HG03139 (cell line): Measurements from ENCODE around the gene NDUFV3.
"Not testable (repeated sequence)": the region's sequence is repeated elsewhere in the genome, so short reads cannot be mapped to it uniquely, and the experiment has no call there.

Source experiments
- ATAC-seq: cut with Tn5 transposase; IDR thresholded peaks from one replicate; pipeline ENCODE4 v1.9.1; 2021; ENCODE audit not compliant: unreplicated experiment

Gene NDUFV3

DNA sequence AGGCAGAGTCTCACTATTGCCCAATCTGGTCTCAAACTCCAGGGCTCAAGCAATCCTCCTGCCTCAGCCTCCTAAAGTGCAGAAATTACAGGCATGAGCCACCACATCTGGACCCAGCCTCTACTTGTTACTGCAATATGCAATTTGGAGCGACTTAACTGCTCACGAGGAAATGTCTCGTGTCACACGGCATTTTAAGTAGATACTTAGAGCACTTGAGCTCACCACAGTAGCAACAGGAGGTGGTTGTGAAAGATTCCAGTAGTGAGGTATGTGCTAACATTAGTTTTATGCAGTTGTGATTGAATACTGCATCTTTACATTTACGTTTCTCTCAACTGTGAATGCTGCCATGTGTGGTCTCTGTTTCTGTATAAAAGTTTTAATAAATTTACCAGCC lies 5.8 kb upstream of the NDUFV3 start:
- ATAC-seq = no peak

- ATAC-seq = peak; percentile 2
These were observed 553 bp upstream of the NDUFV3 start for GRCh38 chr21:42892582-42892930.

DNA sequence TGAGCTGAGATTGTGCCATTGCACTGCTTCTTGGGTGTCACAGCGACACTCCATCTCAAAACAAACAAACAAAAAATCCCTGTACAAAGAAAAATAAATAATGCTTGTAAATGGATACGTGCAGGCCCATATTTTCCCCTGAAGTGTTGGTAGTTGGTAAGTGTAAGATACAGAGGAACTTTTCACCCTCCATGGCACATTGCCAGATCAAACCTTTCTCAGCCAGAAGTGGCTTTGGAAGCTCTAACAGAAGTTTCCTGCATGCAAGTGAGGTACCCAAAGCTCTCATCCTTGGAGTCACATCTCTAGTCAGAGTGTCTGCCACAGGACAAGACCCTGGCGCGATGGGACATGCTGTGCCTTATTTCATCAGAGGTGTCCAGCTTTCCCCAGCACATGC lies 7.3 kb downstream of the NDUFV3 start:
- no peak for ATAC-seq

DNA sequence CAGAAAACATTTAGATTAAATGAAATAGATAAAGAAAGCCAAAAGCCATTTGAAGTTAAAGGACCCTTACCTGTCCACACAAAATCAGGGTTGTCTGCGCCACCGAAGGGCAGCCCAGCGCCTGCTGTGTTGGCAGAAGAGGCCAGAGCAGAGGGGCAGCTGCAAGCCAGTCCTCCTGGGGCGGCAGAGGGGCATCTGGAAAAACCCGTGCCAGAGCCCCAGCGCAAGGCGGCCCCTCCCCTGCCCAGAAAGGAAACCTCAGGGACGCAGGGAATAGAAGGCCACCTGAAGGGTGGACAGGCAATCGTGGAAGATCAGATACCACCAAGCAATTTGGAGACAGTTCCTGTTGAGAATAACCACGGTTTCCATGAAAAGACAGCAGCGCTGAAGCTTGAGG lies 10.7 kb downstream of the NDUFV3 start:
- ATAC-seq = no peak

- ATAC-seq = no peak
These were observed 12.1 kb downstream of the NDUFV3 start for GRCh38 chr21:42905195-42905594.

DNA sequence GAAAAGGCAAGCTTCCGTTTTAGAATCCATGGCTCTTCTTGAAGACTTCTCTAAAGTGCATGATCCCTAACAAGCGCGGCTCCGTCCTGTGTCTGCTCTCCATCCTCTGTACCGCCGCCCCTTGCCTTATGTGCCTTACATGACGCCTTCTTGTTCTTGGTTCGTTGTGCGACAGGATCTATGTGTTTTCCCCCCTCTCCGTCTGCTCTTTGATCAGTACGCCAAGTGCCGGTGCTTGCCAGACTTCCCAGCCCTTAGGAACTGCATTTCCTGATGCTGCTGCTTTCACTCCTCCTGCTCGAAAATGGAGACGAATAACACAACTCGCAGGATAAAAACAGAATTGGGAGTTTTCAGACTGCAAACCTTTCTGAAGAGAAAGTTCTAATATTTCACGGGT lies 13.1 kb downstream of the NDUFV3 start:
- ATAC-seq = no peak

DNA sequence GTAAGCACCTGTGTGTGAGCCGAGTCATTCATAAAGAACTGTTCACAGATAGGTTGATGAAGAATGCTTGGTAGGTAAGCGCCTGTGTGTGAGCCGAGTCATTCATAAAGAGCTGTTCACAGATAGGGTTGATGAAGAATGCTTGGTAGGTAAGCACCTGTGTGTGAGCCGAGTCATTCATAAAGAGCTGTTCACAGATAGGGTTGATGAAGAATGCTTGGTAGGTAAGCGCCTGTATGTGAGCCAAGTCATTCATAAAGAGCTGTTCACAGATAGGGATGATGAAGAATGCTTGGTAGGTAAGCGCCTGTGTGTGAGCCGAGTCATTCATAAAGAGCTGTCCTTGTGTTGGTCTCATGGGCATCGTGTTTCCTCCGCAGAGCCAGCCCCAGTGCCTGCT lies 15.4 kb downstream of the NDUFV3 start:
- not testable (repeated sequence) for ATAC-seq

DNA sequence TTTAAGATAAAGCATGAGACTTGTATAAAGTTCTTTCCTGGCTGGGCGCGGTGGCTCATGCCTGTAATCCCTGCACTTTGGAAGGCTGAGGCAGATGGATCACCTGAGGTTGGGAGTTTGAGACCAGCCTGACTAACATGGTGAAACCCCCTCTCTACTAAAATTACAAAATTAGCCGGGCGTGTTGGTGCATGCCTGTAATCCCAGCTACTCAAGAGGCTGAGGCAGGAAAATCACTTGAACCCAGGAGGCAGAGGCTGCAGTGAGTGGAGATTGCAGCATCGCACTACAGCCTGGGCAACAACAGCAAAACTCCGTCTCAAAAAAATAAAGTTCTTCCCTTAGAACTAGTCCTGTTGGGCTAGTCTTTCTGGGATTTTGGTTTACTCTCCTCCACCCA lies 18.8 kb downstream of the NDUFV3 start:
- ATAC-seq = not testable (repeated sequence)

GRCh38 chr21:42913476-42913875 lies 20.4 kb downstream of the NDUFV3 start:
- ATAC-seq = no peak

- no peak for ATAC-seq
These were observed 25.2 kb downstream of the NDUFV3 start for GRCh38 chr21:42918291-42918690.

- ATAC-seq = no peak
These were observed 28.8 kb downstream of the NDUFV3 start for GRCh38 chr21:42921927-42922326.

DNA sequence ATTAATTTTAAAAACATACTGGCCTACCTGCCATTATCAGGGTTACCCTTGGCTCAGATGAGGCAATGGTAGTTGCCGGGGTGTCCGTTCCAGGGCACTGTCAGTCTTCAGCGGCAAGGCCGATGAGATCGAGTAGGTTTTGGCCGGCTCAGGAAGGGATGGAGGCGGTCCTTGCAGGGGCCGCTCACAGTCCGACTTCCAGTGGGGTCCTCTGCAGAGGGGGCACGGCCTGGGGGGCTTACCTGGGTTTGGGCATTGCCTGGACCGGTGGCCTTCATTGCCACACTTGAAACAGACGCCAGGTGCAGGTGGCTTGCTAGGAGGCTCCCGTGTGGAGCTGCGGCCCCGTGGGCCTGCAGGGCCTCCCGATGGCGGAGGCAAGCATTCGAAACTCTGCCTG lies 29.8 kb downstream of the NDUFV3 start:
- ATAC-seq = no peak

DNA sequence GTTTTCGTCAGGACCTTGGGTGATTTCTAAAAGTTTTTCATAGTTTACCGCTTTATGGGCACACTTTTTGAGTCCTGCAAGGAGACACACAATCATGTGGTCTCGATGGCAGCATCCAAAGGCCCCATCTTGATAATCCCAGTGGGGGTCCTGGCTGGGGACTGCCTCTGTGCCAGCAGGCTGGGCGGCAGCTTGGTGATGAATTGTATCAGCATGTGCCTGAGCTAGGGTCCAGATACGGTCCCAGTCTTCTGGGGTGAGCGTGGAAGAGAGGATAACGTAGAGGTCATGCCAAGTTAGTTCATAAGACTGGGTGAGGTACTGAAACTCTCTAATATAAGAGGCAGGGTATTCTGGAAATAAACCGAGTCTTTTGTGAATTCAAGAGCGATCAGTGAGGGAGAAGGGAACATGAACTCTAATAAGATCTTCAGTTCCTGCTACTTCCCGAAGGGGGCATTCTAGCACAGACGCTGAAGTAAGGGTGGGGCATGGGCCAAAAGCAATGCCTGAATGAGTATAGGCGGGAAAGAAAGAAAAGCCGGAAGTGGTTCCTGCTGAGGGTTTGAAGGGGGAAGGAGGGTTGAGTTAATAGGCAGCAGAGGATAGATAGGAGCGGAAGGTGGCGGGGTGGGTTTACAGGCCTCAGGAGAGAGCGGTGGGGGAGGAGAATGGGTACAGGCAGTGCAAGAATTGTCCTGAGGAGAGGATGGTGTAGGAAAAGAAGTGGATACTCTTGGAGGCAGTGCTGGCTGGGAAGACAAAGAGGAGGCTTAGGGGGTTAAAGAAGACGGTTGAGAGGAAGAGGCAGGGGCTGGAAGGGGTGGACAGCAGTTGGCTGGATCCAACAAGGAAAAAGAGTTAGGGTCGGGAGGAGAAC lies 30.7 kb downstream of the NDUFV3 start:
- ATAC-seq = no peak

- ATAC-seq = no peak
These were observed 31.3 kb downstream of the NDUFV3 start for GRCh38 chr21:42924433-42924751.

- ATAC-seq = no peak
These were observed 32.2 kb downstream of the NDUFV3 start, which contains the start of gene ERVH48-1 for GRCh38 chr21:42925114-42925926. ERVH48-1 (minus strand) TSS chr21:42925630; CDS start chr21:42919006, 6,624 bp downstream.

DNA sequence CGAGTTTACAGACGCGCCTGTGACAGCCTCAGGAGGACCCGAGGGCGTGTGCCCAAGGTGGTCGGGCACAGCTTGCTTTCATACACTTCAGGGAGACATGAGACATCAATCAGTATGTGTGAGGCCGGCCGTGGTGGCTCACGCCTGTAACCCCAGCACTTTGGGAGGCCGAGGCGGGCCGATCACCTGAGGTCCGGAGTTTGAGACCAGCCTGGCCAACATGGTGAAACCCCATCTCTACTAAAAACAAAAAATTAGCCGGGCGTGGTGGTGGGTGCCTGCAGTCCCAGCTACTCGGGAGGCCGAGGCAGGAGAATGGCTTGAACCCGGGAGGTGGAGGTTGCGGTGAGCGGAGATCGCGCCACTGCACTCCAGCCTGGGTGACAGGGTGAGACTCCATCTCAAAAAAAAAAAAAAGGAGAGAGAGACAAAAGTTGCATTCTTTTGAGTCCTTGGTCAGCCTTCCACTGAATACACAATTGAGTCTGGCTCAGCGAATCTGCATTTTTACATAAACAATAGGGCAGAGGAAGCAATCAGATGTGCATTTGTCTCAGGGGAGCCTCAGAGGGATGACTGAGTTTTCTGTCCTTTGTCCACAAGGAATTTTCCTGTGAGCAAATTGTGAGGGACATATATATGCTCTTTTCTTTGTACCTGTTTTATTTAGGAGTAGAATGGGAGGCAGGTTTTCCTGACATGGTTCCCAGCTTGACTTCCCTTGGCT lies 34.5 kb downstream of the NDUFV3 start:
- not testable (repeated sequence) for ATAC-seq

GRCh38 chr21:42929969-42930368 lies 36.9 kb downstream of the NDUFV3 start:
- no peak for ATAC-seq

DNA sequence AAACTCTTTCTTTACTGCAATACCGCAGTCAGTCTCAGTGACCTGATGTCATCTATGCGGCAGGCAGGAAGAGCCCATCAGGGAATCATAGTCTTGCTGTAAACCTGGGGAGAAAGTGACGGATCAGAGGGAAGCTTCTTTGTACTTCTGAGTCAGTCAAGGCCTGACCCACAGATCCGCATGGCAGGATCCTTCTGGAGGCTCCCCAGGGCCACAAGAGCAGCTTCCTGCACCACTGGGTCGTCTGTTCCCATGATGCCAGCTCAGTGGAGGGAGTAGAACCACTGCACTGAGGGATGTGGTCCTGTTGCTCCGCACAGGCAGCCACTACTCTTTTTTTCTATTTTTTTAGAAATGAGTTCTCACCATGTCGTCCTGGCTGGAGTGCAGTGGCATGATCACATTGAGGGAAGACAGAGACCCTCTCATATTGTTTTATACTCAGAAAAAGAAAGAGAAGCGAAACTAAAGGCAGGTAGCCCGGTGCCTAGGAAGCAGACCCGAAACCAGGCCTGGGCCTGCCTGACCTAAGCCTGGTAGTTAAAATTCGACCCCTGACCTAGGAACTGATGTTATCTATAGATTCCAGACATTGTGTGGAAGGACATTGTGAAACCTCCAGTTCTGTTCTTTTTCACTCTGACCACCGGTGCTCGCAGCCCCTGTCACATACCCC lies 38.6 kb downstream of the NDUFV3 start:
- no peak for ATAC-seq

- ATAC-seq = not testable (repeated sequence)
These were observed 39.4 kb downstream of the NDUFV3 start for GRCh38 chr21:42932378-42933136.
